GM10266 (cell line): Measurements from ENCODE around the gene PPARA.

Experiments
- DNase-seq: peaks from one replicate; pipeline ENCODE4 v3.0.0; 2012; ENCODE audit errors: extremely low spot score
- TF ChIP-seq, protein P1 (sequence below): IDR thresholded peaks from 2 replicates; pipeline ENCODE4 v1.5.1; 2012; ENCODE audit warnings: mild to moderate bottlenecking, low read depth; ENCODE audit not compliant: control insufficient read depth, insufficient read depth; ENCODE audit errors: missing control alignments

Gene PPARA

DNA sequence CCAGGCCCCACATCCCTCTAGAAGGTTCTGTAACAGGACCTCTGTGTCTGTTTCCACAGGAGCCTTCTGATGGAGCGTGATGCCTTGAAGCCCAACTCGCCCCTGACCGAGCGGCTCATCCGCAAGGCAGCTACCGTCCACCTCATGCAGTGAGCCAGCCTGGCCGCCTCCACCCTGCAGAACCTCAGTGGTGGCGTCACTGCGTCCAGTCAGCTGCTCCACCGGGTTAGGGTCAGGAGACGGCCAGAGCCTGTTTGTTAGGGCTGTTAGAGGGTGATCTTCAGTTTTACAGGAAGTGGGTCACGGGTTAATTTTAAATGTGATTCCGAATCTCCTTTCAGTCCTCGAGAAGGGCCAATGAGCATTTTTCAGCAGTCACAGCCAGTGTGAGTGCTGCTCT lies 142.4 kb downstream of the PPARA start:
- TF ChIP-seq, protein P1, sequence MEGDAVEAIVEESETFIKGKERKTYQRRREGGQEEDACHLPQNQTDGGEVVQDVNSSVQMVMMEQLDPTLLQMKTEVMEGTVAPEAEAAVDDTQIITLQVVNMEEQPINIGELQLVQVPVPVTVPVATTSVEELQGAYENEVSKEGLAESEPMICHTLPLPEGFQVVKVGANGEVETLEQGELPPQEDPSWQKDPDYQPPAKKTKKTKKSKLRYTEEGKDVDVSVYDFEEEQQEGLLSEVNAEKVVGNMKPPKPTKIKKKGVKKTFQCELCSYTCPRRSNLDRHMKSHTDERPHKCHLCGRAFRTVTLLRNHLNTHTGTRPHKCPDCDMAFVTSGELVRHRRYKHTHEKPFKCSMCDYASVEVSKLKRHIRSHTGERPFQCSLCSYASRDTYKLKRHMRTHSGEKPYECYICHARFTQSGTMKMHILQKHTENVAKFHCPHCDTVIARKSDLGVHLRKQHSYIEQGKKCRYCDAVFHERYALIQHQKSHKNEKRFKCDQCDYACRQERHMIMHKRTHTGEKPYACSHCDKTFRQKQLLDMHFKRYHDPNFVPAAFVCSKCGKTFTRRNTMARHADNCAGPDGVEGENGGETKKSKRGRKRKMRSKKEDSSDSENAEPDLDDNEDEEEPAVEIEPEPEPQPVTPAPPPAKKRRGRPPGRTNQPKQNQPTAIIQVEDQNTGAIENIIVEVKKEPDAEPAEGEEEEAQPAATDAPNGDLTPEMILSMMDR = no peak
- no peak for DNase-seq
